Tibial nerve (tissue), 3 donors: ENCODE data around the gene STRA8.

Source experiments
- POLR2A ChIP-seq, 2 donors: fragments of 450-650 bp; IDR thresholded peaks; one replicate each; pipeline ENCODE4 v1.6.1; 2017; ENCODE audit warnings: antibody characterized with exemption in 2 of 2, mild to moderate bottlenecking in 2 of 2, moderate library complexity in 2 of 2
- TF ChIP-seq, protein P1 (sequence below), 5 experiments: fragments of 200-600 bp in 3 of 5; fragments of 450-650 bp in 2 of 5; sonication (generic) in 3 of 5; IDR thresholded peaks; one replicate each; pipeline ENCODE4 v1.5.1; 2016 to 2019; ENCODE audit warnings: antibody characterized with exemption in 5 of 5, mild to moderate bottlenecking in 3 of 5, moderate library complexity in 2 of 5

DNA sequence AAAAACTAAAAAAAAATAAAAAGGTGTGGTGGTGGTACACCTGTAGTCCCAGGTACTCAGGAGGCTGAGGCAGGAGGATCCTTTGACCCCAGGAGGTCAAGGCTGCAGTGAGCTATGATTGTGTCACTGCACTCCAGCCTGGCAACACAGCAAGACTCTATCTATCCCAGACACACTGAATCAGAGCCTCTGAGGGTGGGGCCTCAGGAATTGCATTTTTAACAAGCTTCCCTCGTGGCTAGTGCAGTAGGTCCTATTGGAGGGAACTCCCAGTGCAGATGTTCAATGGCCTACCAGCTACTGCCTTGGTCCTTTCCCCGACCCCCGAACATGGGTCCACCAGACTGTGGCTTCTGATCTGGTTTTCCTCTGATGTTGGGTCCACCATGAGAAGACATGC, 14.9 kb downstream of the STRA8 start:
- TF ChIP-seq, protein P1, sequence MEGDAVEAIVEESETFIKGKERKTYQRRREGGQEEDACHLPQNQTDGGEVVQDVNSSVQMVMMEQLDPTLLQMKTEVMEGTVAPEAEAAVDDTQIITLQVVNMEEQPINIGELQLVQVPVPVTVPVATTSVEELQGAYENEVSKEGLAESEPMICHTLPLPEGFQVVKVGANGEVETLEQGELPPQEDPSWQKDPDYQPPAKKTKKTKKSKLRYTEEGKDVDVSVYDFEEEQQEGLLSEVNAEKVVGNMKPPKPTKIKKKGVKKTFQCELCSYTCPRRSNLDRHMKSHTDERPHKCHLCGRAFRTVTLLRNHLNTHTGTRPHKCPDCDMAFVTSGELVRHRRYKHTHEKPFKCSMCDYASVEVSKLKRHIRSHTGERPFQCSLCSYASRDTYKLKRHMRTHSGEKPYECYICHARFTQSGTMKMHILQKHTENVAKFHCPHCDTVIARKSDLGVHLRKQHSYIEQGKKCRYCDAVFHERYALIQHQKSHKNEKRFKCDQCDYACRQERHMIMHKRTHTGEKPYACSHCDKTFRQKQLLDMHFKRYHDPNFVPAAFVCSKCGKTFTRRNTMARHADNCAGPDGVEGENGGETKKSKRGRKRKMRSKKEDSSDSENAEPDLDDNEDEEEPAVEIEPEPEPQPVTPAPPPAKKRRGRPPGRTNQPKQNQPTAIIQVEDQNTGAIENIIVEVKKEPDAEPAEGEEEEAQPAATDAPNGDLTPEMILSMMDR (IDR thresholded peaks at IDR 0.05) = no peak
- no peak for TF ChIP-seq POLR2A (IDR thresholded peaks at IDR 0.05)
